HepG2 (cell line): ENCODE results near the gene CLN6. TPM values are rescaled to one million over a fixed set of nuclear protein-coding genes. Genes with fewer than 3 reads are reported as not detected.

Experiments
- BORCS8-MEF2B ChIP-seq: sonication (generic); formaldehyde crosslinking; IDR thresholded peaks from 2 replicates; pipeline ENCODE4 v1.8.0; 2022; ENCODE audit warnings: mild to moderate bottlenecking, missing genetic modification reagents
- CCAR2 ChIP-seq: fragments of 200-400 bp; formaldehyde crosslinking; optimal IDR thresholded peaks from 2 replicates; pipeline ENCODE3; 2018; ENCODE audit warnings: low read depth, mild to moderate bottlenecking, low read length, moderate library complexity
- ETV6 ChIP-seq: sonication (generic); formaldehyde crosslinking; conservative IDR thresholded peaks from 2 replicates; pipeline ENCODE4 v1.4.0; 2020; ENCODE audit warnings: missing genetic modification reagents
- KLF9 ChIP-seq: IDR thresholded peaks from 2 replicates; pipeline ENCODE4 v1.6.1; 2016; ENCODE audit warnings: low read depth
- NFE2L1 ChIP-seq: sonication (generic); formaldehyde crosslinking; IDR thresholded peaks from 2 replicates; pipeline ENCODE4 v1.4.0; 2020; ENCODE audit warnings: missing genetic modification reagents, mild to moderate bottlenecking, borderline replicate concordance
- NKX3-1 ChIP-seq: sonication (generic); formaldehyde crosslinking; IDR thresholded peaks from 2 replicates; pipeline ENCODE4 v1.5.0; 2020; ENCODE audit warnings: missing genetic modification reagents
- SP4 ChIP-seq: sonication (generic); formaldehyde crosslinking; IDR thresholded peaks from 2 replicates; pipeline ENCODE4 v1.8.1; 2023; ENCODE audit warnings: mild to moderate bottlenecking, missing genetic modification reagents
- ZFP37 ChIP-seq: sonication (generic); formaldehyde crosslinking; IDR thresholded peaks from 2 replicates; pipeline ENCODE4 v1.4.0; 2020; ENCODE audit warnings: missing genetic modification reagents, borderline replicate concordance
- ZFP62 ChIP-seq: sonication (generic); formaldehyde crosslinking; IDR thresholded peaks from 2 replicates; pipeline ENCODE4 v1.4.0; 2020; ENCODE audit warnings: missing genetic modification reagents
- ZNF180 ChIP-seq: sonication (generic); formaldehyde crosslinking; IDR thresholded peaks from 2 replicates; pipeline ENCODE4 v1.4.0; 2020; ENCODE audit warnings: low read depth, missing genetic modification reagents, borderline replicate concordance
- ZNF441 ChIP-seq: sonication (generic); formaldehyde crosslinking; IDR thresholded peaks from 2 replicates; pipeline ENCODE4 v1.7.0; 2021; ENCODE audit warnings: missing genetic modification reagents, borderline replicate concordance
- ZNF496 ChIP-seq: sonication (generic); formaldehyde crosslinking; IDR thresholded peaks from 2 replicates; pipeline ENCODE4 v1.8.1; 2023; ENCODE audit warnings: mild to moderate bottlenecking, moderate library complexity, missing genetic modification reagents; ENCODE audit not compliant: insufficient replicate concordance
- ZNF598 ChIP-seq: sonication (generic); formaldehyde crosslinking; IDR thresholded peaks from 2 replicates; pipeline ENCODE4 v1.5.1; 2020; ENCODE audit warnings: mild to moderate bottlenecking, missing genetic modification reagents, borderline replicate concordance
- ZNF614 ChIP-seq: IDR thresholded peaks from 2 replicates; pipeline ENCODE4 v1.6.1; 2018; ENCODE audit warnings: missing biosample characterization, missing genetic modification reagents, inconsistent platforms, borderline replicate concordance
- ZNF710 ChIP-seq: sonication (generic); formaldehyde crosslinking; IDR thresholded peaks from 2 replicates; pipeline ENCODE4 v1.5.0; 2020; ENCODE audit warnings: mild to moderate bottlenecking, missing genetic modification reagents, borderline replicate concordance
- ZNF749 ChIP-seq: sonication (generic); formaldehyde crosslinking; IDR thresholded peaks from 2 replicates; pipeline ENCODE4 v1.8.0; 2022; ENCODE audit warnings: mild to moderate bottlenecking, missing genetic modification reagents, moderate library complexity, borderline replicate concordance
- polyA plus RNA-seq, 8 experiments: library from polyadenylated mRNA; depleted of rRNA in 3 of 8; stranded (reverse) in 7 of 8; unstranded in 1 of 8; fragments of >200 nt; fragmentation: Illumina TruSeq in 4 of 8; extraction: Trizol in 4 of 8; gene quantifications; 2 replicates each; pipeline versions ENCODE4 v1.2.1 to v1.2.3, GENCODE V29; 2011 to 2016; ENCODE audit warnings: low read depth in 4 of 8, missing spikeins in 1 of 8, mixed read lengths in 1 of 8; ENCODE audit not compliant: insufficient read depth in 1 of 8
- total RNA-seq, 5 experiments: library from RNA; depleted of rRNA; stranded (reverse); fragments of >200 nt; fragmentation: Illumina TruSeq; extraction: Trizol; gene quantifications; 2 replicates each; pipeline ENCODE4 v1.2.3, GENCODE V29; 2016; ENCODE audit warnings: low read depth in 1 of 5
- TF ChIP-seq, protein P1 (sequence below), 2 experiments: IDR thresholded peaks; 2 replicates each; pipeline ENCODE4 v1.6.1; 2011 to 2012; ENCODE audit warnings: low read length in 2 of 2, borderline replicate concordance in 1 of 2, low read depth in 1 of 2, mild to moderate bottlenecking in 1 of 2, moderate library complexity in 1 of 2
- TF ChIP-seq, protein P2 (sequence below): sonication (generic); formaldehyde crosslinking; IDR thresholded peaks from 2 replicates; pipeline ENCODE4 v1.5.1; 2020; ENCODE audit warnings: missing genetic modification reagents, mild to moderate bottlenecking, borderline replicate concordance
- TF ChIP-seq, protein P3 (sequence below): sonication (generic); formaldehyde crosslinking; conservative IDR thresholded peaks from 2 replicates; pipeline ENCODE4 v1.8.0; 2022; ENCODE audit warnings: low read depth, missing genetic modification reagents

The CLN6 gene
- total and polyA plus RNA-seq, 2 of the 13 experiments (the other 11 are each of a cell fraction or from before 2014, with no cell fraction given) = 24.9 to 27.1 TPM

- TF ChIP-seq ZNF749 (CRISPR knock-in tag) (peak; percentile 77; the same call in 1 of the 2 replicates), ZNF598 (CRISPR knock-in tag) (peak; percentile 94; the same call in 1 of the 2 replicates), ZNF710 (CRISPR knock-in tag) (peak; percentile 63), KLF9 (CRISPR knock-in tag) (no peak), ETV6 (CRISPR knock-in tag) (peak; percentile 45), ZNF496 (no peak), BORCS8-MEF2B (peak; percentile 20; the same call in 1 of the 2 replicates), ZFP62 (0 out of 2 replicates have a peak, but pooled peaks have one; percentile 81), SP4 (CRISPR knock-in tag) (peak; percentile 87), ZNF614 (no peak; the same call in 1 of the 2 replicates), ZNF441 (CRISPR knock-in tag) (peak; percentile 76), NFE2L1 (CRISPR knock-in tag) (peak; percentile 87; the same call in 1 of the 2 replicates), ZFP37 (CRISPR knock-in tag) (peak; percentile 87), ZNF180 (CRISPR knock-in tag) (no peak), CCAR2 (no peak), NKX3-1 (peak; percentile 95)
- TF ChIP-seq, protein P1, sequence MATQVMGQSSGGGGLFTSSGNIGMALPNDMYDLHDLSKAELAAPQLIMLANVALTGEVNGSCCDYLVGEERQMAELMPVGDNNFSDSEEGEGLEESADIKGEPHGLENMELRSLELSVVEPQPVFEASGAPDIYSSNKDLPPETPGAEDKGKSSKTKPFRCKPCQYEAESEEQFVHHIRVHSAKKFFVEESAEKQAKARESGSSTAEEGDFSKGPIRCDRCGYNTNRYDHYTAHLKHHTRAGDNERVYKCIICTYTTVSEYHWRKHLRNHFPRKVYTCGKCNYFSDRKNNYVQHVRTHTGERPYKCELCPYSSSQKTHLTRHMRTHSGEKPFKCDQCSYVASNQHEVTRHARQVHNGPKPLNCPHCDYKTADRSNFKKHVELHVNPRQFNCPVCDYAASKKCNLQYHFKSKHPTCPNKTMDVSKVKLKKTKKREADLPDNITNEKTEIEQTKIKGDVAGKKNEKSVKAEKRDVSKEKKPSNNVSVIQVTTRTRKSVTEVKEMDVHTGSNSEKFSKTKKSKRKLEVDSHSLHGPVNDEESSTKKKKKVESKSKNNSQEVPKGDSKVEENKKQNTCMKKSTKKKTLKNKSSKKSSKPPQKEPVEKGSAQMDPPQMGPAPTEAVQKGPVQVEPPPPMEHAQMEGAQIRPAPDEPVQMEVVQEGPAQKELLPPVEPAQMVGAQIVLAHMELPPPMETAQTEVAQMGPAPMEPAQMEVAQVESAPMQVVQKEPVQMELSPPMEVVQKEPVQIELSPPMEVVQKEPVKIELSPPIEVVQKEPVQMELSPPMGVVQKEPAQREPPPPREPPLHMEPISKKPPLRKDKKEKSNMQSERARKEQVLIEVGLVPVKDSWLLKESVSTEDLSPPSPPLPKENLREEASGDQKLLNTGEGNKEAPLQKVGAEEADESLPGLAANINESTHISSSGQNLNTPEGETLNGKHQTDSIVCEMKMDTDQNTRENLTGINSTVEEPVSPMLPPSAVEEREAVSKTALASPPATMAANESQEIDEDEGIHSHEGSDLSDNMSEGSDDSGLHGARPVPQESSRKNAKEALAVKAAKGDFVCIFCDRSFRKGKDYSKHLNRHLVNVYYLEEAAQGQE (IDR thresholded peaks at IDR 0.05; ENCODE audit: borderline replicate concordance in 1 of 2, low read depth in 1 of 2, low read length in 2 of 2) = peak in 1 of 2 experiments; percentile 59; a peak in 1 of 4 replicates
- TF ChIP-seq, protein P2, sequence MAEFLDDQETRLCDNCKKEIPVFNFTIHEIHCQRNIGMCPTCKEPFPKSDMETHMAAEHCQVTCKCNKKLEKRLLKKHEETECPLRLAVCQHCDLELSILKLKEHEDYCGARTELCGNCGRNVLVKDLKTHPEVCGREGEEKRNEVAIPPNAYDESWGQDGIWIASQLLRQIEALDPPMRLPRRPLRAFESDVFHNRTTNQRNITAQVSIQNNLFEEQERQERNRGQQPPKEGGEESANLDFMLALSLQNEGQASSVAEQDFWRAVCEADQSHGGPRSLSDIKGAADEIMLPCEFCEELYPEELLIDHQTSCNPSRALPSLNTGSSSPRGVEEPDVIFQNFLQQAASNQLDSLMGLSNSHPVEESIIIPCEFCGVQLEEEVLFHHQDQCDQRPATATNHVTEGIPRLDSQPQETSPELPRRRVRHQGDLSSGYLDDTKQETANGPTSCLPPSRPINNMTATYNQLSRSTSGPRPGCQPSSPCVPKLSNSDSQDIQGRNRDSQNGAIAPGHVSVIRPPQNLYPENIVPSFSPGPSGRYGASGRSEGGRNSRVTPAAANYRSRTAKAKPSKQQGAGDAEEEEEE (CRISPR knock-in tag) = no peak
- TF ChIP-seq, protein P3, sequence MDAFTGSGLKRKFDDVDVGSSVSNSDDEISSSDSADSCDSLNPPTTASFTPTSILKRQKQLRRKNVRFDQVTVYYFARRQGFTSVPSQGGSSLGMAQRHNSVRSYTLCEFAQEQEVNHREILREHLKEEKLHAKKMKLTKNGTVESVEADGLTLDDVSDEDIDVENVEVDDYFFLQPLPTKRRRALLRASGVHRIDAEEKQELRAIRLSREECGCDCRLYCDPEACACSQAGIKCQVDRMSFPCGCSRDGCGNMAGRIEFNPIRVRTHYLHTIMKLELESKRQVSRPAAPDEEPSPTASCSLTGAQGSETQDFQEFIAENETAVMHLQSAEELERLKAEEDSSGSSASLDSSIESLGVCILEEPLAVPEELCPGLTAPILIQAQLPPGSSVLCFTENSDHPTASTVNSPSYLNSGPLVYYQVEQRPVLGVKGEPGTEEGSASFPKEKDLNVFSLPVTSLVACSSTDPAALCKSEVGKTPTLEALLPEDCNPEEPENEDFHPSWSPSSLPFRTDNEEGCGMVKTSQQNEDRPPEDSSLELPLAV (CRISPR knock-in tag) = no peak
These were observed 48.2 kb upstream of the CLN6 start, which contains the start of gene FEM1B (continued) for GRCh38 chr15:68277603-68278344.
